Lung (tissue), 12 donors: ENCODE results near the gene FAM81B. TPM values are rescaled to one million over a fixed set of nuclear protein-coding genes. Genes with fewer than 3 reads are reported as not detected.

ENCODE experiments used
- ATAC-seq: fragments of 200-7000 bp; cut with Tn5 transposase; one replicate; pipeline ENCODE4 v1.9.1; 2020; ENCODE audit warnings: moderate number of reproducible peaks; ENCODE audit not compliant: insufficient read depth, low FRiP score
- DNase-seq, 3 donors: peaks; one replicate each; pipeline ENCODE4 v3.0.0-alpha.2; 2013 to 2017
- H3K27ac ChIP-seq, 2 donors: one replicate each; pipeline ENCODE4 v1.5.1; 2013; ENCODE audit warnings: mild to moderate bottlenecking in 2 of 2, moderate library complexity in 2 of 2, control low read depth in 1 of 2, inconsistent platforms in 1 of 2, low read depth in 1 of 2, low read length in 1 of 2
- H3K27me3 ChIP-seq, 3 donors: one replicate each; pipeline ENCODE4 v1.5.1; 2013; ENCODE audit warnings: low read length in 2 of 3; ENCODE audit not compliant: control insufficient read depth in 3 of 3, insufficient read depth in 3 of 3
- H3K36me3 ChIP-seq, 4 donors: one replicate each; pipeline ENCODE4 v1.5.1; 2013; ENCODE audit warnings: low read length in 4 of 4, mild to moderate bottlenecking in 1 of 4, moderate library complexity in 1 of 4; ENCODE audit not compliant: control insufficient read depth in 4 of 4, insufficient read depth in 4 of 4
- H3K4me1 ChIP-seq, 5 donors: one replicate each; pipeline ENCODE4 v1.5.1; 2013; ENCODE audit warnings: low read length in 5 of 5, mild to moderate bottlenecking in 2 of 5, moderate library complexity in 1 of 5; ENCODE audit not compliant: control insufficient read depth in 5 of 5, insufficient read depth in 5 of 5
- H3K4me3 ChIP-seq: one replicate; pipeline ENCODE4 v1.5.1; 2013; ENCODE audit warnings: mild to moderate bottlenecking, control low read depth, moderate library complexity
- H3K9ac ChIP-seq, 2 donors: one replicate each; pipeline ENCODE4 v1.5.1; 2013; ENCODE audit warnings: low read length in 2 of 2, control low read depth in 1 of 2; ENCODE audit not compliant: insufficient read depth in 1 of 2
- H3K9me3 ChIP-seq, 4 donors: one replicate each; pipeline ENCODE4 v1.5.1; 2013; ENCODE audit warnings: low read length in 3 of 4, mild to moderate bottlenecking in 1 of 4, moderate library complexity in 1 of 4; ENCODE audit not compliant: control insufficient read depth in 4 of 4, insufficient read depth in 3 of 4
- CTCF ChIP-seq: IDR thresholded peaks from 2 replicates; pipeline ENCODE4 v1.5.1; 2012; ENCODE audit warnings: mild to moderate bottlenecking; ENCODE audit errors: control extremely low read depth, extremely low read depth
- WGBS, 2 donors: extraction: QIAGEN DNeasy Blood & Tissue Kit; methylation state at CpG; one replicate each; pipeline ENCODE4 v1.1.7; 2013; 5-methylcytosine and 5-hydroxymethylcytosine counted together
- polyA plus RNA-seq, 2 donors: library from polyadenylated mRNA; stranded (reverse); fragments of 200-250 nt; gene quantifications; one replicate each; pipeline ENCODE4 v1.2.1, GENCODE V29; 2013
- total RNA-seq, 2 donors: library from RNA; depleted of rRNA in 1 of 2; stranded (reverse); fragments of >200 nt in 1 of 2; gene quantifications; one replicate each; pipeline ENCODE4 v1.2.1, GENCODE V29; 2014 to 2021
- donor health status: control.
- donor health status: control.
- donor health status: Bipolar disorder and iron deficiency.
- donor health status: healthy.
- donor health status: DM: yes; HTN: yes; CAD: no.

FAM81B gene
- total and polyA plus RNA-seq, 4 donors, result 8.6 to 25.5 (median 18.4) TPM

DNA sequence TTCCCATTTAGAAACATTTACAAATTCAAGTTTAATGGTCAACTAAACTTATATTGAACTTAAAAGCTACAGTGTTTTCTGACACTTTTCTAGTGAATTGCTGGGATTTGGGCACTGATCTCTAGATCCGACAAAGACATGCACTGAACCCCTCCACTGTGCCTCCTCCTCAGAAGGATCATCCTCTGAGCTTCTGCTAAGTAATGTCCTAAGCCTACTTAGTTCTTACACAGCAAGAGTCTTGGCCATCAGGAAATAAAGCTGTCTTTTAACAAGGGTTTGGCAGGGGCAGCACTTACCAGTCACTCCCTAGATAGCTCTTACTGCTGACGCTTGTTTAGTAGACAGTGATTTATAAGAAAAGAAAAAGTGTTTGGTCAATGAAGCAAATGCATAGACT, 50.5 kb downstream of the FAM81B start:
- H3K27me3 ChIP-seq, result no peaks in the 10 kb centered on the region
- no peaks in the 10 kb centered on the region for H3K4me1 ChIP-seq

GRCh38 chr5:95445442-95445841, 54.3 kb downstream of the FAM81B start:
- TF ChIP-seq CTCF, result no peak
- no peak for ATAC-seq
- Histone ChIP-seq H3K27ac (no peak overlapping the region), H3K9ac (no peak overlapping the region), H3K4me3 (no peak overlapping the region), H3K36me3 (peaks cover 0 to 1% (median 0%) of the 10 kb centered on the region in 4 donors), H3K4me1 (peaks cover 0 to 1% (median 0%) of the 10 kb centered on the region in 5 donors), H3K27me3 (no peaks in the 10 kb centered on the region), H3K9me3 (peaks cover 0 to 1% (median 0%) of the 10 kb centered on the region in 4 donors)
- DNase-seq, result no peak
- 88 to 91% methylated on average over 2 of the region's 2 CpGs for WGBS, 2 donors

More for the DNA sequence above, 50.5 kb downstream of the FAM81B start:
- no peak for ATAC-seq
- no peak for TF ChIP-seq CTCF
- DNase-seq, result no peak
- Histone ChIP-seq H3K27ac (no peak overlapping the region), H3K9me3 (no peaks in the 10 kb centered on the region), H3K4me3 (no peak overlapping the region), H3K9ac (no peak overlapping the region), H3K36me3 (peaks cover 0 to 1% (median 0%) of the 10 kb centered on the region in 4 donors)
- WGBS, 2 donors, result 87 to 95% methylated on average over 2 of the region's 2 CpGs

GRCh38 chr5:95445995-95446394, 54.8 kb downstream of the FAM81B start:
- ATAC-seq, result no peak
- no peak for DNase-seq
- Histone ChIP-seq H3K27me3 (no peaks in the 10 kb centered on the region), H3K9ac (no peak overlapping the region), H3K27ac (no peak overlapping the region), H3K9me3 (peaks cover 0 to 1% (median 0%) of the 10 kb centered on the region in 4 donors), H3K4me3 (no peak overlapping the region), H3K36me3 (peaks cover 0 to 1% (median 0%) of the 10 kb centered on the region in 4 donors), H3K4me1 (peaks cover 0 to 1% (median 0%) of the 10 kb centered on the region in 5 donors)
- no peak for TF ChIP-seq CTCF
- WGBS, 2 donors, result 88 to 89% methylated on average over 2 of the region's 2 CpGs

DNA sequence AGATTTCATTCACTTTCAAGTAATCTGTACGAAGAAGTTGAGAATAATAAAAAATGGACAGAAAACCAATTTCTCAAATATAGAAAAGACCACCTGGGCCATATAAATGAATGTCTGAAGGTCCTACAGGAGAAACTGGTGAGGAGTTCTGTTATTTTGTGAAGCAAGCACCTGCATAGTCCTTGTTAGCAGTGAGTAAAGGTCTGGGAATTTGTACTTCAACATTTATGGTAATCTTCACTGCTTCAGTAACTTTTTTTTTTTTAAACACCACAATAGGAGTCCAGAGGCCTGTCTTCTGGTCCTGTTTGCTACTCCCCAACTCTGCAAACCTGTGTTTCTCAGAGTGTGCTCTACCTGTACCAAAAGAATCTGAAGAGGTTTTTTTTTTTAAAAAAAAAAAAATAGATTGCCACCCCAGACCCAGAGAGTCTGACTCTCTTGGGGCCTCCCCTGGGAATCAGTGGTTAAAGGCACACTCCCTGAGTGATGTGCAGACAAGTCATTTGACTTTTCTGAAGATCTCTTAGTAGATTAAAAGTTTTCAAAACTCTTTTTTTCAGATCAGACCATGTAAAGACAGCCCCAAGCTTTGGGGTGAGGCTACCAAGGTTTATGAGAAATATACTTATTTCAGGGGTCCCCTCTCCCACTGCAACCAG, 55.5 kb downstream of the FAM81B start:
- Histone ChIP-seq H3K27ac (no peak overlapping the region), H3K27me3 (no peaks in the 10 kb centered on the region), H3K9me3 (peaks cover 0 to 1% (median 0%) of the 10 kb centered on the region in 4 donors), H3K4me1 (peaks cover 0 to 1% (median 0%) of the 10 kb centered on the region in 5 donors), H3K9ac (no peak overlapping the region), H3K4me3 (no peak overlapping the region), H3K36me3 (peaks cover 0 to 1% (median 0%) of the 10 kb centered on the region in 4 donors)
- TF ChIP-seq CTCF, result no peak
- 88 to 98% methylated on average over 1 of the region's 1 CpG for WGBS, 2 donors
- ATAC-seq, result no peak
- no peak for DNase-seq
